SHP77 (cell line): Measurements from ENCODE around the gene DYNC1LI1.
"Not testable (repeated sequence)": the region's sequence is repeated elsewhere in the genome, so short reads cannot be mapped to it uniquely, and the experiment has no call there.

Experiments used
- DNase-seq, 2 experiments: peaks; one replicate each; lab custom pipeline; 2025; lab: John Stamatoyannopoulos, UW

Gene DYNC1LI1

DNA sequence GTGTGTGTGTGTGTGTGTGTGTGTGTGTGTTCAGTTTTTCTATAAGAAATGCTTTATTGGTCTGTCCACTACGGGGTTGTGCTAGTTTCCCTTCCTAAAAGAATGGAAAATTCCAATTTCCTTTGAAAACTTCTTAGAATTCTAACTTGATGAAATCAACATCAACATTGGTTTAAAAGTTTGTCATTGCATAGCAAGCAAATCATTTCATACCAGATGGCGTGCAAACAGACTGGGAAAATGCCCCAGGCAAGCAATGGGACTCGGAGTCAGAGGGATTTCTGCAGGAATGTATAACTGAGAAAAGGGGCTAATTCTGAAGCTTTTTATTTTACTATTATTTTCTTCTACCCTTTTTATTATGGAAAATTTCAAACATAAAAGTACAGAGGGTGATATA is 13.1 kb upstream of the DYNC1LI1 start:
- DNase-seq, result no peak

DNA sequence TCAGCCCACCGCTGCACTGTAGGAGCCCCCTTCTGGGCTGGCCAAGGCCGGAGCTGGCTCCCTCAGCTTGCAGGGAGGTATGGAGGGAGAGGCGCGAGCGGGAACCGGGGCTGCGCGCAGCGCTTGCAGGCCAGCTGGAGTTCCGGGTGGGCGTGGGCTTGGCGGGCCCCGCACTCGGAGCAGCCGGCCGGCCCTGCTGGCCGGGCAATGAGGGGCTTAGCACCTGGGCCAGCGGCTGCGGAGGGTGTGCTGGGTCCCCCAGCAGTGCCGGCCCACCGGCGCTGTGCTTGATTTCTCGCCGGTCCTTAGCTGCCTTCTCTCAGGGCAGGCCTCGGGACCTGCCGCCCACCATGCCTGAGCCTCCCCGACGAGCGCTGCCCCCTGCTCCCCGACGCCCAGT is 8.0 kb upstream of the DYNC1LI1 start:
- DNase-seq, result not testable (repeated sequence)

DNA sequence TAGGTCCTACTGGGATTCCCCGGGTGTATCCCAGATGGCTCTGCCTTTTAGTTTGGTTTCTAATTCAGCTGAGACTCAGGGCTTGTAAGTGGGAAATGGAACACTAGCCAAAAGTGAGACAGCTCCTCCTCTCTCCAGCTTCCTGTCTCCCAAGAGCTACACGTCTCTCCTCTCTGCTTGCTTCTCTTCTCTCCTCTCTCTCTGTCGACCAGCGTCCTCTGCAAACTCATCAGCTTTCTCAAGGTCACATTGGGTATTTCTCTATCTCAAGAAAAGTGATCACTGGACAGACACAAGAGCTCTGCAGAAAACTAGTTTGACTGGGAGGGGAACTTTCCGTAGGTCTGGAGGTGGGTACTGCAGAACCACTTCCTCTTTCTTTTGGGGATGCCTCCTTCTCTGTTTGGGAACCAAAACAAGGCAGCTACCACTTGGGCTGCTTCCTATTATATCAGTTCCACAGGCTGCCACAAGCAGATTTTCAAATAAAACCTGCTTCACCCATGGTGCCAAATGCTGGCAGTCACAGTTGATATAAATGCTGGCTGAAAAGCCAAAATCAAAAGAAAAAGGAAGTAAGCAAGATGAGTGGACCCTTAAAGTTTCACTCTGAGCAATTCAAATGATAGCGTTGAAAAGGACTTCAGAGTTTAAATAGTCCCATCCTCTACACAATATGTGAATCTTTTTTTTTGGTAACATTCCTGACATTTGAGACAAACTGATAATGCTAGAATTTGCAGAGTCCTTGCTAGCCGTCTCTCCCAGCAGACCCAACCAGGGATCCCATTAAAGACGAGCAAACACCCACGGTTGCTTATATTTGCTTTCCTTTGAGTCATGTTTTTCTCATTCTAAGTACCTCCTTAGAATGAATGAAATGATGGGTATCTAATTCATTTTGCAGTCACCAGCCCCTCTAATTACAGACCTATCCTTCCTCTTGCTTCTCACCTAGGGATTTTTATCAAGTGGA is 7.2 kb upstream of the DYNC1LI1 start:
- DNase-seq, result peak in 1 of 2 experiments; percentile 20

DNA sequence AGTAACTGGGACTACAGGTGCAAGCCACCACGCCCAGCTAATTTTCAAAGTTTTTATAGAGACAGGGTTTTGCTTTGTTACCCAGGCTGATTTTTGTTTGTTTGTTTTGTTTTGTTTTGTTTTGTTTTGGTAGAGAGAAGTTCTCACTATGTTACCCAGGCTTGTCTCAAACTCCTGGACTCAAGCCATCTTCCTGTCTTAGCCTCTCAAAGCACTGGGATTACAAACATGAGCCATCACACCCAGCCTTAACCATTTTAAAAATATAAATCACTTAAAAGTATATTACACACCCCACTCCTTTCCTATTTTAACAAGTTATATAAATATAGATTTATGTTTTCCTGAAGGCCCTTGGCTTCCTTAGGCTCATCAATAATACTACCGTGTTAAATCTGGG is 6.5 kb upstream of the DYNC1LI1 start:
- no peak for DNase-seq

DNA sequence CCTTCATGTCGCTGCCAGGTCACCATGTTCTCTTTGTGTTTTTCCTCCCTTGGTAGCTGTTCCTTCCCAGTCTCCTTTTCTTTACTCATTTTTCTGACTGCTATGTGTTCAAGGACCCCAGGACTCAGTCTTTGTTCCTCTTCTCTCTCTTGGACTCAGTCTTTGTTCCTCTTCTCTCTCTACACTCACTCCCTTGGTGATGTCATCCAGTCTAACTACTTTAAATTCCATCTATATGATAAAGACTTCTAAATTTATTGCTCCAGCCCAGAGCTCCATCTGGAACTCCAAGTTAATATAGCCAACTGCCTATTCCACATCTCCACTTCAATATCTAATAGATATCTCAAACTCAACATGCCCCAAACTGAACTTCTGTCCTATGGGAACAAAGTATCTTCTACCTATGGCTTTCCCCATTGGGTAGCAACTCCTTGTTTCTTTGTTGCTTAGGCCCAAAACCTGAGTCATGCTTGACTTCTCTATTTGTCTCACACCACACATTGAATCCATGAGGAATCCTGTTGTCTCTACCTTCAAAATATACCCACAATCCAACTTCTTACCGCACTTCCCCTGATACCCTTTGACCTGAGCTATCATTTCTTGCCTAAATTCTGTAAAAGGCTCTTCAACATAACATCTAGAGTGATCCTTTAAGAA is 4.9 kb upstream of the DYNC1LI1 start:
- no peak for DNase-seq

DNA sequence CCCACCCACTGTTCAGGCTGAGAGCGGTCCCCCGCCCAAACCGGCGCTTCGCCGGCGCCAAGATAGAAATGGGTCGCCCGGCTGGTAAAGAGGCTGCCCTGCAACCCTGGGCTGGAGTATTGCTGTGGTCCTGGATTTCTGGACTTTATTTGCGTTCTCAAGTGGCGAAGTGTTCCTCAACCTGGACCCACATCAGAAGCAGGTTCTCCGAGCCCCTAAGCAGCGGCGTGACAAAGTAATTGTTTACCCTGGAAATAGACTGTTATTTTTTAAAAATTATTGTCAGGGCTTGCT is 481 bp upstream of the DYNC1LI1 start:
- peak in 1 of 2 experiments; percentile 53 for DNase-seq

DNA sequence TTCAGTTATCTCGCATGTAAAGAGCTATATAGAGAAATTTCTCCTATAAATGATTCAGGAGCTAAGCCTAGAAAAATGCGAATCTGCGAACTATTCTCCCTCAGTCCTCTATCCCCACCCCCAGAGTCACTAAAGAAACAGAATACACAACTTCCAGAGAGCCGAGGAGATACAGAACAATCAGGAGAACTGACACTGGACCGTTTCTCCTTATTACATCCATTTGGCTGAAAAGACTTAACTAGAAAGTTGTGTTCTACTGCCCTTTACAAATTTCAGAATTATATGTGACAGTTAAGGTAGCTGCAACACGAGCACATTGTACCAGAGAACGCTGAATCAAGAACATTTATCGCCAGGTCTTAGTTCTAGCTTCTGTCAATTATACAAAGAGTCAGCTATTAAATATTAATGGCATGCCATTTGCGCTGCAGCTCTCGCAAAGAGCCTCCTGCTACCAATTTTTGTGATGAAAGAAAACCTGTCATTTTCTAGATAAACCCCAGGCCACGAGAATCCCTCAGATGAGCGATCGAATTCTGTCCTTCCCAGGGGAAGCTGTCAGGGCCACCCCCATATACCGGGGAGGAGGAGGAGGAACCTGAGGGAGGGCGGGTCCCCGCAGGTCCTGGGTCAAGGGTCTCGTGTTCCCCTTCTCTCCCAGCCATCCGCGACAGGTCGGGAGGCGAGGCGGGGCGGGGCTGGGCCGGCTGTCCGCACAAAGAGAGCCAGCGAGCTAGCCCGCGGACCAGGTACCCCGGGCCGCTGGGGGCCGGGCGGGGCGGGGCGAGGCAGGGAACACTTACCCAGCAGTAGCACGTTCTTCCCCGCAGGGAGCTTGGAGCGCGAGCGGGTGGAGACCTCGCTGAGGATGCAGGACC is 878 bp downstream of the DYNC1LI1 start:
- DNase-seq, result peak in 1 of 2 experiments; percentile 45

DNA sequence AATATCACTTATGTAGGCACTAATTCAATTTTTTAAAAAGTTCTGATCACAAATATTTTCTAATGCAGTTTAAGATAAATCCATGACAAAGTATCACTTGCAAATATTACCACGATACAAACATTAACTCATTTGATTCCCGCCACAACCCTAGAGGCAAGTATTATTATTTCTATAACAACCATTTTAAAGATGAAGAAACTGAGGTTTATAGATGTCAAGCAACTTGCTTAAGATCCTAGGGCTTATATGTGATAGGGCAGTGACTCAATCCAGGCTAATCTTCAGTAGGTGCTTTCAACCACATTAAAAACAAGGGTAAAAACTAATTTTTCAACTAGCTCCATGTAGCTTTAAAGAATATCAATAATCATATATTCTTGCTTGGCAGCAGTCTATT is 1.7 kb downstream of the DYNC1LI1 start:
- DNase-seq, result no peak

DNA sequence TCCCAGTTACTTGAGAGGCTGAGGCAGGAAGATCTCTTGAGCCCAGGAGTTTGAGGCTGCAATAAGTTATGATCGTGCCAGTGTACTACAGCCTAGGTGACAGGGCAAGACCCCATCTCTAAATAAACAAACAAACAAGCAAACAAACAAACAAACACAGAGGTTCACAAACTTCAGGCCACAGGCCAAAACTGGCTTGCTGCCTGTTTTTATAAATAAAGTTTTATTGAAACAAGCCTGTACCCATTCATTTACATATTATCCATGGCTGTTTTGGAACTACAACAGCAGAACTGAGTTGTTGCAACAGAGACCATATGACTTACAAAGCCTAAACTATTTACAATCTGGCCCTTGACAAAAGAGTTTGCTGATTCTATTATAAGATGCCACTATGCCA is 6.5 kb downstream of the DYNC1LI1 start:
- no peak for DNase-seq

DNA sequence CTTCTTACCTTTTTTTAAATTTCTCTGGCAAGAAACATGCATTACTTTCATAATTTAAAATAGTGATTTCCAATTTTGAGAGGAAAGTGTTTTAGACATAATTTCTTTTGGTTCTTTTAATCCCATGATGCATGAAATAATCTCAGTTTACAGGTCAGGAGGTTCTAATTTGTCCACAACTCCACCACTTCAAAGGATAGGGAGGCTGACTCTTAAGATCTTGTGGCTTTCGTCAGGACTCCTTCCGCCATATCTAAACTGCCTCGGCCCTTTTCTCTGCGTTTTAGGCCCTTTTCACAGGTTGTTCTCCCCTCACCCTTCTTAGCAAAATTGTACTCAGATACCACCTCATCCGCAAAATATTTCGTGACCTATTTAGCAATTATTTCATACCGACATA is 8.0 kb downstream of the DYNC1LI1 start:
- no peak for DNase-seq

DNA sequence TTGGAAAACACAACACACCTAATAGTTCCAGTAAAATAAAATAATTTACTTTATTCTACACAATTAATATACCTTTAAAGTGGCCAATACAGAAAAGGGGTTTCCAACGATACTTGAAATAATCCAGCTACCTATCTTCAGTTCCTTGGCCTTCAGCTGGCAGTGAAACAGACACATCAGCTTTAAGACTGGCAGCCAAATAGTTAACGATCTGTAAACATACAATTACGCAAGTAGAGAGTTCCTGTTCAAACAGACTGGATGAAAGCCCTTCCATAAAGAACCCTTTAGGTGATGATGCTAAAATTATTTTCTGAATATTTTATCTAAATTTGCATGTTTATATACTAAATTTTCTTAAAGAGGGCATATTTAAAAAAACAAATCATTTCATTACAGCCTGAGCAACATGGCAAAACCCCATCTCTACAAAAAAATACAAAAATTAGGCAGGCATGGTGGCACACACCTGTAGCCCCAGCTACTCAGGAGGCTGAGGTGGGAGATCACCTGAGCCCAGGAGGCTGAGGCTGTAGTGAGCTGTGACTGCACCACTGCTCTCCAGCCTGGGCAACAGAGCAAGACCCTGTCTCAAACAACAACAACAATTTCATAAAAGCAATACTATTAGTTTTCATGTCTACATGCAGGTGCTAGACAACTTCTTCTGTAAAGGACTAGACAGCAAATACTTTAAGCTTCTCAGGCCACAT is 12.9 kb downstream of the DYNC1LI1 start:
- DNase-seq, result peak; percentile 60 to 77

DNA sequence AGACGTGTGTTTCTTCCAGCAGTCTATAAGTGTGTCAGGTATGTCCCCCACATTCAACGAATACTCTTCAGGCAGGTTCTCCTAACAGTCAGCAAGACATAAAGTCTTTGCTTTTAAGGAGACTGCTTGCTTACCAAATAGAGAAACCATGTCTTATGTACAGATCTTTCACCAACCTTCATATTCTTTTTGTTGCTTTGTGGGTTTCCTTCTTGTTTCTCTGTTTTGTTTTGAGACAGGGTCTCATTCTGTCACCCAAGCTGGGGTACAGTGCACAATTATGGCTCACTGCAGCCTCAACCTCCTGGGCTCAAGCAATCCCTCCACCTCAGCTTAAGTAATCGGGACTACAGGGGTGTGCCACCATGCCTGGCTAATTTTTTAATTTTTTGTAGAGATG is 14.3 kb downstream of the DYNC1LI1 start:
- DNase-seq, result no peak

DNA sequence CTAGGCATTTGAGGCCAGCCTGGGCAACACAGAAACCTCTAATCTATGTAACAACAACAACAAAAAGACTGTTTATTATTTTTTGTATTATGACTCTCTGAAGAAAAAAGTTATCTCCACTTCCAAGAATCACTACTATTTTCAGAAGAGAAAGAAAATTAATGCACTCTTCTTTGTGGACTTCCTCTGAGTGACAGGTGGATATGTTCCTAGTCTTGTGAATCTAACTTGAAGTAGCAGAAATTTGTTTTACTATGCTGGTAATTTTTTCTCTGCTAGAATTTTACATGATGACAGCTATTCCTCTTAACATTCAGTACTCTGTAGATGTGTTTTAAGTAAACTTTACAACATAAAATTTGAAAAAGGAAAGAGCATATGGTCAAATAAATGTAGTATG is 16.7 kb downstream of the DYNC1LI1 start:
- no peak for DNase-seq

DNA sequence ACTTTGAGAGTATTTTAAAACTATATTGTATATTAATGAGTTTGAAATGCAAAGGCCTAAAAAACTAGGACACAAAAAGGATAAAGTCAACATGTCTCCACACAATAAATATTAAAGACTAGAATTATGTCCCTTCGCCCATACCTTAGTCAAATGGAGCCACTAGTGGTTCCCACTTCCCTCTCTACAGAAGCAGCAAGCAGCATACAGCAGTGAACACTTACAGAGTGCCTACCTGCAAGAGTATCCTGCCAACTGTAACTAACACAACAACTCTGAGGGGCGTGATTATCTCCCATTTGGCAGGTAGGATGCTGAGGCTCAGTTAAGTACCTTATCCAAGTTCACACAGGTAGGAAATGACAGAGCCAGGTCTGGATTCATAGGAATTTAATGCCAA is 17.2 kb downstream of the DYNC1LI1 start:
- DNase-seq, result no peak

DNA sequence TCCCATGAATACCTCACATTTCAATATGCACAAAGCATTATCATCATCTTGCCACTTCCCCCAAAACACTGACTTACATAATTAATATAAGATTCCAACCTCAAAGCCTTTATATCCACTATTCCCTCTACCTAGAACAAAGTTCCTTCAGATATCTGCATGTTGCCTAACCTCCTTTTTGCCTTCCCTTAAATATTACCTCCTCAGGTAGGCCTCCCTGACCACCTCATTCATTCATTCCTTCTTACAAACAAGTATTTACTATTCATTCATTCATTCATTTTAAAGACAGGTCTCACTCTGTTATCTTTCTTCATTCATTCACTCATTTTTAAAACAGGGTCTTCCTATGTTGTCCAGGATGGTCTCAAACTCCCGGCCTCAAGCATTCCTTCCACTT is 18.6 kb downstream of the DYNC1LI1 start:
- no peak for DNase-seq

DNA sequence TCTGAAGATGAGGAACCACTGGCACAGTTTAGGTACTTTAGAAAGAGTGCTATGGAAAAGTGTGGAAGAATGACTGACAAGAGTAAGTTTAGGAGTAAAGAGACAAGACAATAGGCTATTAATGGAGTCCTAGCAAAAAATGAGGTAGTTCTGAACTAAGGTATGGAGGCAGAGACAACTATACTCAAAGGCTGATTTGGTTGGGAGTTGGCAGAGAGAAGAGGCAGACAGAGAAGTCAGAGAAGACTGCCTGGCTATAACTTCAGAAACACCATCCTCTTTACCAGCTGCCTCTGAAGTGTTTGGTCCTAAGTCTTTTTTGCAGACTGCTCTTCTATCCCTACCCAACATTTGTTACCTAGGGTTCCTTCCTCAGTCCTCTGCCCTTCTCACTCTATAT is 19.2 kb downstream of the DYNC1LI1 start:
- no peak for DNase-seq

DNA sequence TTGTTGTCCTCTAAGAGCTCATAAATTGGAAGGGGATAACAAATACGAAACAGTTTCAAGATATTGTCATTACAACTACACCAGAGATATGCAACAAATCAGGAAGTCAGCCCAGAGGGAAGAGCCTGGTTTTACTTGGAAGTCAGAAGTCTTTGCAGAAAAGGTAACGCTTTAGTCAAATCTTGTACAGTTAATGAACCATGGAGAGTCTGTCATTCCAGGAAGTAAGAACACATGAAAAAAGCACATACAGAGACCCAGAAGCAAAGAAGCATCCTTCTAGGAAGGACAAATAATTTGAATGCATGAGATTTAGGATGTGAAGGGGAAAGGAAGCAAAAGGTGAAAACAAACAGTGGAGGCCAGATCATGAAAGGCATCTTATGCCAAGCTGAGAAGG is 19.6 kb downstream of the DYNC1LI1 start:
- no peak for DNase-seq

DNA sequence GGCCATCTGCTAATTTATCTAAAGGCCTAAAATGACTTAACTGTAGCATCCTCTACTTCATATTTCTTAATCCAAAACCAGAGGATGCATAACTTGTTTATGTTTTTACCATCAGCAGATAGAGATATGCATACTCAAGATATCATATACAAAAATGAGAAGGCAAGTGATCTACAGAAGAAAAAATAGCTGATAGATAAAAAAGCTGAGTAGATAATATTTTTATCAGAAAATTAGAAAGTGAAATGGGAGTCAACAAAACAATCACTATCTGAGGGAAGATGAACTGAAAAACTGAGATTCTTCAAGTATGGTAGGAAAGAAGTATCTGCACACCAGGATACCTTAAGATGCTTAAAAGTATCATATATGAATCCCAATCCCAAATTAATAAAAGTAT is 25.4 kb downstream of the DYNC1LI1 start:
- DNase-seq, result no peak

DNA sequence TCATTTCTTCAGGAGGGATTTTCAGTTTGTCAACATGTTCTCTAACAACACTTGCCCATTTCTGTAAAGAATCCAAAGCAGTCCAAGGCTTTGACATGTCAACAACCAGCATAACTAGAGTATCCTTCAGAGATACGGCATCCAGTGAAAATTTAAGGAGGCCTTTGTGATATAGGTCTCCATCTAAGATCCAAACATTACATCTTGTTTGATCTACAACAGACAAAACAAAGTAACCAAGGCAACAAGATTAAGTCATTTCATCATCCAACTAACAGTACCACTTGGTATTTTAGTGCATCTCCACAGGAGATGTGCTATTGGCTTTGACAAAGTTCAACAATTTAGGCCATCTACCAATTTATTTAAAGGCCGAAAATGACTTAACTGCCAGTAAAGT is 25.8 kb downstream of the DYNC1LI1 start:
- no peak for DNase-seq

DNA sequence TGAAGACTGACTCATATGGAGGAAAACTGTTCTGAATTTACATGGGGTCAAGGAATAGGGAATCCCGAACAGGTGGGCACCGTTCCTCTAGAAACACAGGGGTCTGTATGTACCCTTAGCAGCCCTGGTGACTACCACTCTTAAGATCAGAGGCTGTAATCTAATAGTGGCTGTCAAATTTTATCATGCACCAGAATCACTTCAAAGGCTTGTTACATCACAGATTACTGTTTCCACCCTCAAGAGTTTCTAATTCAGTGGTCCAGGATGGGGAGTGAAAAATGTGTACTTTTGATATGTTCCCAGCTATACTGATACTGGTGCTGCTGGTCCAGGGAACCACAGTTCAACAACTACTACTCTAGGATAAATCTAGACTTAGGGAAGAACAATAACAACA is 27.9 kb downstream of the DYNC1LI1 start:
- no peak for DNase-seq

DNA sequence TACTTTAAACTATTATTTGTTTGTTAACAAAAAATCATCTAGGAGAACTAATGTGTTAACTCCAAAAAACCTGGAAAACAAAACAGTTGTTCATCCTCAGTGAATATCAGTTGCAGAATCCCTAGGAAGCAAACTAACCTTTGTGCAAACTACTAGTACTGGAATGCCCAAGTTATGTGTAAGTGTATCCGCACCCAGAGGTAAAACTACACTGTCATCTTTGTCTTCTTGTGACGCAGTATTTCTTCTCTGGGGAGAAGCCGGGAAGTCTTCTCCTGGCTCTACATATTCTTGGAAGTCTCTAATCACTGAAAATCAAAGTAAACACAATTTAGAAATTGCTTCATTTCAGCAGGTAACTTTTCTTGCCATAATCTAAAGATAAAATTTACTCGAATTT is 29.8 kb downstream of the DYNC1LI1 start:
- no peak for DNase-seq

DNA sequence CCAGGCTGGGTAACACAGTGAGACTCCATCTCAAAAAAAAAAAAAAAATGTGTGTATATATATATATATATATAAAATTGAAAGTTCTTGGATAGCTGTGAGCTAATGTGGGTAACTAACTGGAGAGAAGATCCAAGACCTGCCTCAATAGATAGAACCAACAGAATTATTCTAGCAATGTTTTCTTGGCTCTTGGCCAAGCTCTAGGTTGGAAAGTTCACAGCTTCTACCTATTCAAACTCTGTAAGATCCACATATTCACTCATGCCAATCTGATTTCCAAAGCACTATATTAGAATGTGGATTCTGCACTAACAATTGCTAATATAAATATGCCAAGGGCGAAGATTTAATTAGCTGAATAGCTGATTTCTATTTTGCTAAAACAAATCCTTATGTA is 38.2 kb downstream of the DYNC1LI1 start:
- DNase-seq, result no peak
